Transverse colon (tissue), 4 donors: Measurements from ENCODE around the gene OR8D4.

Experiments used
- CTCF ChIP-seq, 5 experiments: fragments of 200-600 bp in 3 of 5; fragments of 450-650 bp in 2 of 5; sonication (generic) in 3 of 5; IDR thresholded peaks; 1 replicate in 2 of 5; 2 replicates in 3 of 5; pipeline ENCODE4 v1.5.1; 2016 to 2017; ENCODE audit warnings: antibody characterized with exemption in 5 of 5, inconsistent platforms in 3 of 5, mild to moderate bottlenecking in 2 of 5, moderate library complexity in 1 of 5
- EP300 ChIP-seq: sonication (generic); formaldehyde crosslinking; IDR thresholded peaks from one replicate; pipeline ENCODE4 v1.6.1; 2017; ENCODE audit warnings: antibody characterized with exemption, low read depth
- POLR2A ChIP-seq: fragments of 450-650 bp; IDR thresholded peaks from one replicate; pipeline ENCODE4 v1.6.1; 2016; ENCODE audit warnings: antibody characterized with exemption, mild to moderate bottlenecking, moderate library complexity
- POLR2AphosphoS5 ChIP-seq, 3 donors: sonication (generic); formaldehyde crosslinking; IDR thresholded peaks; one replicate each; pipeline ENCODE4 v1.6.1; 2016; ENCODE audit warnings: antibody characterized with exemption in 3 of 3

- TF ChIP-seq CTCF (IDR thresholded peaks at IDR 0.05) (no peak), EP300 (no peak), POLR2AphosphoS5 (IDR thresholded peaks at IDR 0.05) (no peak), POLR2A (no peak)
These were observed 40.4 kb downstream of the OR8D4 start for GRCh38 chr11:123942413-123942812.
